ENCODE data around the gene STX7.

Gene STX7

GRCh38 chr6:132478266-132478665, 34.6 kb downstream of the STX7 start:
- no peak for DNase-seq (ENCODE audit: low read depth, low spot score)

DNA sequence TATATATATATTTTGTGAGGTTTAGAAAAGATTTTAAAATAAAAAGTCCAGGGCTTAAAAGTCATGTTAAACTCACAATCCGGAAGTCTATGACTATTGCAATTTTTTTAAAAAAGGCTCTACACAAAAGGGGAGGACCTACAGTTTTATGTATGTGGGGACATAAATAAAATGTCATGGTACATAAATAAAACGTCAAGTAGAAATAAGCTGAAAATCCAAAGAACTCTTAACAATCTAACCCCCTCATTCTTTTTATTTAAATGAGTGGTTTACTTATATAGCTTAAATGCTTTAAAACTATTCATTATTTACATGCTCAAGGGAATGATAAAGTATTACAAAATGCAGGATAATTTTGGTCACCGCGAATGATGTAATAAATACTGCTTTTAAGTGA, 36.2 kb downstream of the STX7 start:
- no peak for DNase-seq (ENCODE audit: low read depth, low spot score)

DNA sequence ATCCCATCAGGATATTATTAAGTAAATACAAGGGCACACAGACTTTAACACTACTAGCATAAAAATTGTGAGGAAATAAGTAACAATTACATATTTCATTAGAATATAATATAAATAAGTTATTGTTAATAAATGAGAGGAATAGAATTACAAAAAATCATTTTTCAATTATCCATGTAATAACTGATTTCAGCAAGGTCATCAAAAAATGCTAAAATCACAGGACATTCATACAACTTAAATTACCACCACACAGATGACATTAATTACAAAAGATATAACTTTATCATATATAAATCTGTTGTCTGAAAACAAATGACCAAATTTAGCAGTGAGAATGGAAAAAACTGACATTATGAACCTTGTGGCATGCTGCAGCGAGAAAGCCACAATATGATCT, 37.0 kb downstream of the STX7 start:
- no peak for DNase-seq (ENCODE audit: low read depth, low spot score)

- DNase-seq (ENCODE audit: low read depth, low spot score) = no peak
Observed at GRCh38 chr6:132471787-132472186, 41.1 kb downstream of the STX7 start.

- no peak for DNase-seq (ENCODE audit: low read depth, low spot score)
Observed at GRCh38 chr6:132466952-132467351, 46.0 kb downstream of the STX7 start.

DNA sequence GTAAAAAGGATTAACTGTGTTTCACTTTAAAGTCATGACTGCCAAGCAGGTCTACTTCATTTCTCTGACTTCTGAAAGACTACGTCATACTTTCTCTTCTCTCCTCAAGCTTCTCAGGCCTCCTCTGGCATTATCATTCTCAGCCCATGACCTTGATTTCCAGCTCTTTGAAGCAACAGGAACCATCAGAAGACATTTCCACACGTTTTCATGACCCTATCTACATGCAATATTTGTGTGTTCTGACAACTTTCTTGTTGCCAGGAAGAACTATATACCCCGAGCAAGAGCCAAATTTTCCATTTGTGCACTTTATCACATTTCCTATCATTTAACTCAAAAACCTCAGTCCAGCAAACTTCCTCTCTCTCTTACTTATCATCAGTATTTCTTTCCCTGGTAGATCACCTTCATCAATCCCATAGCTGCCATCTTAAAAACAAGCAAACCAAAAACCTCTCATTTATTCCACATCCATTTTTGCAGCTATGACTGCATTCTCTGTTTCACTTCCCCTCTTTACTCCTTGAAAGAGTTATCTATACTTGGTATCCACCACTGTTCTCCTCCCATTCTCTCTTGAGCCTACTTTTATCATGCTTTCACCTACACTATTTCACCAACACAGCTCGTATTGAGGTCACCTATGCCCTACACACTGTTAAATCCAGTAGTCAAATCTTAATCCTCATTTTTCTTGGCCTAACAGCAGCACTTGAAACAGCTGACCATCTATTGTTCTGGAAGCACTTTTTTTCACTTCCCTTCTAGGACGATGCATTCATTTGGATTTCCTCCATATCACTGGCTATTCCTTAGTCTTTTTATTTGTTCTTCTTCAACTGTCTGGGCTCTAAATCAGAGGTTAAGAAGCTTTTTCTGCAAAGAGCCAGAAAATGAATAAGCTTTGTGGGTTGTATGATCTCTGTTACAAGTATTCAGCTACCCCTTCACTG, 47.1 kb downstream of the STX7 start:
- no peak for DNase-seq (ENCODE audit: low read depth, low spot score)

DNA sequence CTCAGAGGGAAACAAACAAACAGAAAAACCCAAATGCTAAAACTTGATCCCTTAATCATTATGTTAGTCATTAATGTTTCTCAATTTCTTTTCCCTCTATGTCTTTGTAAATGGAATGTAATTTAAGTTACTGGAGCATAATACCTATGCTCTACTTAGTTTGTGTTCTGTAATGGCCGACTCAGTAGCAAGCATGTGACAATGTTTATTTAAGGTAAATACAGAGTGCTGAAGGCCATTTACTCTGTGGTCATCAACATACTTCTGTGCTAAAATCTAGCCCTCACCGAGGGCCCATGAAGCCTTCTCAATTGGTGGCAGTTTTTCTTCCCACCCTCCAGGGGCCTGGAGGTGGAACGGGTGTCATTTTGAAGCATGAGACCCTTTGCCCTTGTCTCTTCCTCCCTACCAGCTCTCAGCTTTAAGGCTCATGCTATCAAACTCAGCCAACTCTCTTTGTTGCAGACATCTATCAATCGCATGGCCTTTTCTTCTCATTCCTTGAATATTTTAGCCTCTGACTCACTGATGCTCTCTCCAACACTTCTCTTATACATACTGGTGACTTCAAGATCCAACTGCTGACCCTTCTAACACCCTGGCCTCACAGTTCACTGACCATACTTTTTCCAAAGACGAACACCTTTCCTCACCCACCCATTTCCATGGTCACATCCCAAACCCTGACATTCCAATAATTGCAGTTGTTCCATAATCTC, 48.2 kb downstream of the STX7 start:
- DNase-seq (ENCODE audit: low read depth, low spot score) = no peak

GRCh38 chr6:132461958-132462357, 51.0 kb downstream of the STX7 start:
- no peak for DNase-seq (ENCODE audit: low read depth, low spot score)

DNA sequence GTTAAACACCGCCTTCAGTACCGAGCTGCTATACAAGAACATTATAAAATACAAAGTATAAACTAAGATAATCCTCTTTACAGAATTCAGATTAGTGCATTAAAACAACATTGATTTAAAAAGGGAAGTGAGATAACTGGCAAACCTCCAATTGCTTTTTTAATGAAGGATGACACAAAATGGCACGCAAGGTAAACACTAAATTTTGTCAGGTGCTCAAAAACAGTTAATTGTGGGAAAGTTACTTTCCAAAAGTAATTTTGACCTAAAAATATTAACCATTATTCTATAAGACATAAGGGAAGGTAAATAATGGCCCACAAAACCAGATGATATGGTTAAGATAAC, 53.3 kb downstream of the STX7 start:
- DNase-seq (ENCODE audit: low read depth, low spot score) = no peak

DNA sequence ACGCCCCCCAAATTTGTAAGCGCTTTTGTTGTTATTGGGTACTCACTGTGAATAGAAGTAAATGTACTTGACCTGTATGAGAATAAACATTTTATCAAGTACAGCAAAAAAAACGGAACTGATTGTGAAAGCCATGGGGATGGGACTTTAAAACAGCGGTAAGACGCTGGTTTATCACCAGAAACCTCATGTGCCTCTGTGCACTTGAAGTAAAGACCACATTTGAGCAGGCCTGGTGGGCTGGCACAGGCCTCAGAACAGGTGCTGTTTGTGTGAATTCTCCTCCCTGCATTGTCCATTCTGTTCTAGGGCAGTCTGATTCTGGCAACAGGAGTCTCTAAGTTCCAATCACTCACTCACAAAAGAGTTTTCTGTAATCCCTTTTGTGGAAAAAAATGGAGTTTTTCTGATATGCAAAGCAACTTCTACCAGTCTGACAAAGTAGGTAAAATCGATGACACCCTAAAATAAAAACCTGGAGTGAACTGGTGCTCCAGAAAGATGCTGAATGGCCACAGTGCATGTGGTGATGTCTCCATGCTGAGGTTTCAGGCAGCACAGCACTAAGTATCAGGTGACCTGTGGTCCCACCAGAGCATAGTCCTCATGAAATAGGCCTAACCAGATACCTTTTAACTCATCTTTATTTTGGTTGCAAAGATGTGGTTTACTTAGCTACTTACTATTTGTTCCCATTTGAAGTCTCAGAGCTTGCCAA, 53.9 kb downstream of the STX7 start:
- no peak for DNase-seq (ENCODE audit: low read depth, low spot score)

DNA sequence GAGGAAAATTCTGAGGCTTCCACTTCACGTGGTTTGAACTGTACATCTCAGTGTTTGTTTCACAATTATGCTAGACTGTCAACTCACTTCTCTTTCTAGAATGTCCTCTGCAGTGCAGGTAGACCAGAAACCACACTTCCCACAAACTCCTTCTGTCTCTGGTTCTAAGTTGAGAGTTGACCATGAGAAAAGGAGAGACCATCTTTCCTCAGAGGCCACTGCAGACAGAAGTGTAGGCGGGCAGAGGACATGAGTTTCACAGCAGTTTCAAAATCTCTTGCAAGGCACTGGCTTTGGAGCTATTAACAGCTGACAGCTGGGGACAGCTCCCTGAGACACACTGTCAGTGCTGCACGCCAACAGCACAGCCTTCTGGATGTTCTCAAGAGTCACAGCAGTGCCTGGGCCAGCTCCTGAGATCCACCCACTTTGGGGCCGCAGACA, 56.2 kb downstream of the STX7 start:
- DNase-seq (ENCODE audit: low read depth, low spot score) = no peak

DNA sequence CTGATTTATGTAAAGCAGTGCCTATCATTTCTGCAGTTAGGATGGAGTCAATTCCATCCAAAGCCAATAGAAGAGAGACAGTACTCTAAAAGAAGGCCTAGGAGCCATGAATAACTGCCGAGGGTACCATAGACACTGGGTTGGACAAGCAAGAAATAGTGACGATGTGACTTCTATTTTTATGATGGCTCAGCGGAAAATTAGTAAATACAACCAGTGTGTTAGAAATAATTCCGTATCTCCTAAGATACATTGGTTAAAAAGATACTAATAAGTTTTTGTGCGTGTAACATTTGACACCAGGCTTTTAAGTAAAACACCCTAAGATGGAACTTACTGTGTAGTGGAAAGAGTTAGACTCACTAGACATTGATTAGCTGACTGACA, 66.1 kb downstream of the STX7 start:
- DNase-seq (ENCODE audit: low read depth, low spot score) = no peak

- DNase-seq (ENCODE audit: low read depth, low spot score) = no peak
Observed at GRCh38 chr6:132446141-132446854, 66.6 kb downstream of the STX7 start.

DNA sequence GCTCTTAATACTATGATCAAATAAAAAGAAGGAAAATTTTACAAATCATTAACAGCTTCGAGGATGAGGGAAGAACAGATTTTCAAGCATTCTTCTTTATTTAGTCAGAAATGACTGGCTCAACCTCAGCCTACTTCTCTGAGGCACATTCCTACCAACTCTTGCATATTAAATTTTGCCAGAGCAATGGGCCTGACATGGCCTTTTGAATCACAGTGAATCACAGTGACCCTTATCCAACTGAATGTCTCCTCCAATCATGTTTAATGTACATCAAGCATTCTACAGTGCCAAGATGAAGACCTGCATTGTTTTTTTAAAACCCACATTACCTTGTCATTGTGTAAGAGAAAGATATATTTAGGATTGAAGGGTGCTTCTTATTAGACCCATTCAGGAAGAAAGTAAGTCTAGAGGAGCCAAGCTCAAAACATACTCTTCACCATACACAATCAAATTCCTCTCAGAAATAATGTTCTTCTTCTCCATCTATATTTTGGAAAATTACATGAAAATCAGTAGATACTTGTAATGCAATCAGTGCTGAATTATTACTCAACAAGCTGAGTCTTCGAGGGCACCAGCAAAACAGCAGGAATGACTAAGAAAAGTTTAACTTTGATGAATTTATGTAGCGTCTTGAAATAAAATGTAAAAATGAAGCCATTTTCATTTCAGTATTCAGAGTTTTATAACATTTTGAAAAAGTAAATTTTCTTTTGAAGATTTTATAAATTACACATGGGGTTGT, 67.5 kb downstream of the STX7 start:
- DNase-seq (ENCODE audit: low read depth, low spot score) = no peak

GRCh38 chr6:132443206-132443605, 69.7 kb downstream of the STX7 start:
- DNase-seq (ENCODE audit: low read depth, low spot score) = no peak

DNA sequence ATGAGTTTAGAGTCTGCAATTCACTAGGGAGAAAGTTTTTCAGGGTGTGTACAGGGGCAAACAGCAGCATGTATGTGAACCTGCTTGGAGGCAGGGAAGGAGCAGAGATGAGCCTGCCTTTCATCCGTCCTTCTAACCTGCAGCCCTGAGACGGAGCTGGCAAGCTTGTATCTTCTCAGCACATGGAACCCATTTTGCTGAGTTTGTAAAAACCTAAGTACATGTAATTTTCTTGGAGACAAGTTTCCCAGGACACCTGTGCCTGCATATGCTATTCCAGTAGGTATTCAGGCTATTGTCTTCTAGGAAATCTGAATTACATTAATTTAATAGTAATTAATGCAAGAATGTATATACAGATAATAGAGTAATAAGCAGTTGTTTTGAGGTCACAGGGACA, 82.8 kb downstream of the STX7 start:
- no peak for DNase-seq (ENCODE audit: low read depth, low spot score)

GRCh38 chr6:132425176-132425575, 87.7 kb downstream of the STX7 start:
- DNase-seq (ENCODE audit: low read depth, low spot score) = no peak

- no peak for DNase-seq (ENCODE audit: low read depth, low spot score)
Observed at GRCh38 chr6:132423839-132424238, 89.1 kb downstream of the STX7 start.

- DNase-seq (ENCODE audit: low read depth, low spot score) = no peak
Observed at GRCh38 chr6:132418235-132418965, 94.5 kb downstream of the STX7 start.

- no peak for DNase-seq (ENCODE audit: low read depth, low spot score)
Observed at GRCh38 chr6:132414761-132415160, 98.2 kb downstream of the STX7 start.
